Nephron progenitor cell (in vitro differentiated cells): ENCODE measurements around the gene UVRAG.

Experiments used
- DNase-seq: peaks from one replicate; pipeline ENCODE4 v3.0.0; 2021
- H3K27ac Mint-ChIP-seq: 2 replicates; pipeline ENCODE4 v1.8.0; 2021; ENCODE audit warnings: mild to moderate bottlenecking, moderate library complexity, mixed read lengths
- H3K27me3 Mint-ChIP-seq: 2 replicates; pipeline ENCODE4 v1.8.0; 2021; ENCODE audit warnings: mild to moderate bottlenecking, low read depth, mixed read lengths; ENCODE audit not compliant: poor library complexity
- H3K36me3 Mint-ChIP-seq: 2 replicates; pipeline ENCODE4 v1.8.0; 2021; ENCODE audit warnings: low read depth, mixed read lengths
- H3K4me1 Mint-ChIP-seq: 2 replicates; pipeline ENCODE4 v1.8.0; 2021; ENCODE audit warnings: mixed read lengths
- H3K4me3 Mint-ChIP-seq: 2 replicates; pipeline ENCODE4 v1.8.0; 2021; ENCODE audit warnings: mild to moderate bottlenecking, moderate library complexity, mixed read lengths
- H3K9me3 Mint-ChIP-seq: 2 replicates; pipeline ENCODE4 v1.8.0; 2021; ENCODE audit warnings: mild to moderate bottlenecking, moderate library complexity, mixed read lengths
- CTCF ChIP-seq: fragments of 200-600 bp; sonication (generic); IDR thresholded peaks from 2 replicates; pipeline ENCODE4 v1.5.0; 2021; ENCODE audit warnings: antibody characterized with exemption

UVRAG gene

GRCh38 chr11:75836417-75836816 lies 21.4 kb downstream of the UVRAG start:
- no peaks in the 10 kb centered on the region for H3K27me3 Mint-ChIP-seq

GRCh38 chr11:75839851-75840250 lies 24.8 kb downstream of the UVRAG start:
- no peaks in the 10 kb centered on the region for H3K9me3 Mint-ChIP-seq
- H3K27me3 Mint-ChIP-seq = no peaks in the 10 kb centered on the region
- H3K36me3 Mint-ChIP-seq = peaks cover 11% of the 10 kb centered on the region
- no peaks in the 10 kb centered on the region for H3K4me1 Mint-ChIP-seq
- TF ChIP-seq CTCF = no peak
- no peak overlapping the region for H3K27ac Mint-ChIP-seq
- H3K4me3 Mint-ChIP-seq = no peak overlapping the region
- no peak for DNase-seq

More at GRCh38 chr11:75836417-75836816, 21.4 kb downstream of the UVRAG start:
- DNase-seq = no peak
- TF ChIP-seq CTCF = no peak
- Mint-ChIP-seq H3K36me3 (peaks cover 33% of the 10 kb centered on the region), H3K27ac (no peak overlapping the region), H3K4me3 (no peak overlapping the region), H3K9me3 (no peaks in the 10 kb centered on the region), H3K4me1 (no peaks in the 10 kb centered on the region)

- DNase-seq = no peak
- Mint-ChIP-seq H3K4me1 (no peaks in the 10 kb centered on the region), H3K9me3 (peaks cover 5% of the 10 kb centered on the region), H3K27ac (no peak overlapping the region), H3K27me3 (no peaks in the 10 kb centered on the region), H3K4me3 (no peak overlapping the region), H3K36me3 (peaks cover 17% of the 10 kb centered on the region)
- TF ChIP-seq CTCF = no peak
Observed at GRCh38 chr11:75840522-75840921, 25.5 kb downstream of the UVRAG start.

GRCh38 chr11:75841739-75842138 lies 26.7 kb downstream of the UVRAG start:
- Mint-ChIP-seq H3K27ac (peak overlapping the region; percentile 16), H3K9me3 (peaks cover 11% of the 10 kb centered on the region), H3K36me3 (peaks cover 21% of the 10 kb centered on the region), H3K4me1 (no peaks in the 10 kb centered on the region), H3K4me3 (no peak overlapping the region), H3K27me3 (no peaks in the 10 kb centered on the region)
- DNase-seq = no peak
- no peak for TF ChIP-seq CTCF

- no peak overlapping the region for H3K27ac Mint-ChIP-seq
- TF ChIP-seq CTCF = no peak
- H3K9me3 Mint-ChIP-seq = peaks cover 11% of the 10 kb centered on the region
- peaks cover 17% of the 10 kb centered on the region for H3K36me3 Mint-ChIP-seq
- no peak overlapping the region for H3K4me3 Mint-ChIP-seq
- no peaks in the 10 kb centered on the region for H3K4me1 Mint-ChIP-seq
- no peak for DNase-seq
- H3K27me3 Mint-ChIP-seq = no peaks in the 10 kb centered on the region
Observed at GRCh38 chr11:75845324-75845723, 30.3 kb downstream of the UVRAG start.

- peak overlapping the region; percentile 2 for H3K27ac Mint-ChIP-seq
- no peak for TF ChIP-seq CTCF
- no peak overlapping the region for H3K4me3 Mint-ChIP-seq
- no peaks in the 10 kb centered on the region for H3K4me1 Mint-ChIP-seq
- H3K36me3 Mint-ChIP-seq = peaks cover 28% of the 10 kb centered on the region
- DNase-seq = no peak
- peaks cover 11% of the 10 kb centered on the region for H3K9me3 Mint-ChIP-seq
- H3K27me3 Mint-ChIP-seq = no peaks in the 10 kb centered on the region
Observed at GRCh38 chr11:75849894-75850293, 34.9 kb downstream of the UVRAG start.
